Ovary (tissue), 9 donors: ENCODE data around the gene STK32C. TPM values are rescaled to one million over a fixed set of nuclear protein-coding genes. Genes with fewer than 3 reads are reported as not detected.

Experiments used
- DNase-seq, 5 donors: peaks; one replicate each; pipeline ENCODE4 v3.0.0-alpha.2; 2019 to 2020
- H3K27ac ChIP-seq, 2 donors: fragments of 200-600 bp; one replicate each; pipeline versions ENCODE4 v1.5.1 to v1.8.0; 2019 to 2022
- H3K27me3 ChIP-seq: fragments of 200-600 bp; one replicate; pipeline ENCODE4 v1.8.0; 2022
- H3K36me3 ChIP-seq: fragments of 200-600 bp; sonication (generic); one replicate; pipeline ENCODE4 v1.5.1; 2019
- H3K4me1 ChIP-seq: one replicate; pipeline ENCODE4 v1.8.1; 2013; ENCODE audit warnings: mild to moderate bottlenecking, moderate library complexity; ENCODE audit not compliant: insufficient read depth
- H3K4me3 ChIP-seq: fragments of 200-600 bp; sonication (generic); one replicate; pipeline ENCODE4 v1.5.1; 2017
- H3K9me3 ChIP-seq, 2 donors: fragments of 200-600 bp in 1 of 2; sonication (generic) in 1 of 2; one replicate each; pipeline versions ENCODE4 v1.5.1 to v1.8.1; 2013 to 2019; ENCODE audit warnings: mild to moderate bottlenecking in 1 of 2, moderate library complexity in 1 of 2
- EP300 ChIP-seq: sonication (generic); formaldehyde crosslinking; IDR thresholded peaks from one replicate; pipeline ENCODE4 v1.6.1; 2017; ENCODE audit warnings: antibody characterized with exemption
- POLR2A ChIP-seq: fragments of 450-650 bp; IDR thresholded peaks from one replicate; pipeline ENCODE4 v1.6.1; 2017; ENCODE audit warnings: antibody characterized with exemption, mild to moderate bottlenecking, moderate library complexity
- WGBS, 3 donors: extraction: QIAGEN DNeasy Blood & Tissue Kit in 1 of 3; methylation state at CpG; one replicate each; pipeline versions ENCODE4 v1.1.5 to v1.1.7; 2013 to 2017; 5-methylcytosine and 5-hydroxymethylcytosine counted together
- intact Hi-C, 4 donors: fragments of 100-400 bp; cut with DNase I; formaldehyde crosslinking; loops; one replicate each; pipeline versions ENCODE4 v1.11.0 to v1.15.1; 2022 to 2023
- polyA plus RNA-seq, 2 donors: library from polyadenylated mRNA; stranded (reverse); fragments of 200-250 nt in 1 of 2; fragments of 350-450 nt in 1 of 2; fragmentation: Illumina TruSeq in 1 of 2; extraction: RNeasy Lipid Tissue Mini Kit (QIAGEN cat#74804) in 1 of 2; gene quantifications; one replicate each; pipeline ENCODE4 v1.2.3, GENCODE V29; 2013 to 2014
- total RNA-seq, 7 donors: library from RNA; depleted of rRNA in 2 of 7; stranded (reverse); fragments of >200 nt in 2 of 7; fragmentation: NEBNext Ultra II Directional in 3 of 7; extraction: Animal tissue kit (Norgen Biotek cat#: 25700) in 3 of 7; gene quantifications; one replicate each; pipeline versions ENCODE4 v1.1.0 to v1.2.4, GENCODE V29; 2016 to 2023
- TF ChIP-seq, protein P1 (sequence below), 3 donors: fragments of 450-650 bp in 2 of 3; fragments of 200-600 bp in 1 of 3; IDR thresholded peaks; one replicate each; pipeline versions ENCODE4 v1.5.1 to v1.8.0; 2016 to 2022; ENCODE audit warnings: antibody characterized with exemption in 3 of 3, mild to moderate bottlenecking in 1 of 3
- donor health status: DM: no; HTN: no; CAD: no; lungs with moderate emphysema.
- donor health status: DM: no; HTN: no; CAD: no.
- donor health status: Bipolar disorder and iron deficiency.
- donor health status: DM: yes; HTN: yes; CAD: no.
- donor health status: DM: no; HTN: no; CAD: no.
- donor health status: DM: yes; HTN: yes; CAD: no.

Gene STK32C
- total and polyA plus RNA-seq, 9 donors, result 2.6 to 13.8 (median 8.8) TPM

GRCh38 chr10:132201111-132201969 lies 106.4 kb downstream of the STK32C start:
- Histone ChIP-seq H3K36me3 (no peaks in the 10 kb centered on the region), H3K9me3 (no peaks in the 10 kb centered on the region), H3K4me1 (no peaks in the 10 kb centered on the region), H3K4me3 (no peak overlapping the region), H3K27me3 (no peaks in the 10 kb centered on the region), H3K27ac (no peak overlapping the region)
- no peak for DNase-seq
- intact Hi-C loops, result no loop called here
- TF ChIP-seq EP300, result no peak
- TF ChIP-seq, protein P1, sequence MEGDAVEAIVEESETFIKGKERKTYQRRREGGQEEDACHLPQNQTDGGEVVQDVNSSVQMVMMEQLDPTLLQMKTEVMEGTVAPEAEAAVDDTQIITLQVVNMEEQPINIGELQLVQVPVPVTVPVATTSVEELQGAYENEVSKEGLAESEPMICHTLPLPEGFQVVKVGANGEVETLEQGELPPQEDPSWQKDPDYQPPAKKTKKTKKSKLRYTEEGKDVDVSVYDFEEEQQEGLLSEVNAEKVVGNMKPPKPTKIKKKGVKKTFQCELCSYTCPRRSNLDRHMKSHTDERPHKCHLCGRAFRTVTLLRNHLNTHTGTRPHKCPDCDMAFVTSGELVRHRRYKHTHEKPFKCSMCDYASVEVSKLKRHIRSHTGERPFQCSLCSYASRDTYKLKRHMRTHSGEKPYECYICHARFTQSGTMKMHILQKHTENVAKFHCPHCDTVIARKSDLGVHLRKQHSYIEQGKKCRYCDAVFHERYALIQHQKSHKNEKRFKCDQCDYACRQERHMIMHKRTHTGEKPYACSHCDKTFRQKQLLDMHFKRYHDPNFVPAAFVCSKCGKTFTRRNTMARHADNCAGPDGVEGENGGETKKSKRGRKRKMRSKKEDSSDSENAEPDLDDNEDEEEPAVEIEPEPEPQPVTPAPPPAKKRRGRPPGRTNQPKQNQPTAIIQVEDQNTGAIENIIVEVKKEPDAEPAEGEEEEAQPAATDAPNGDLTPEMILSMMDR (IDR thresholded peaks at IDR 0.05), result no peak
- TF ChIP-seq POLR2A, result no peak
- 87 to 94% (median 88%) methylated on average over 34 to 35 of the region's 35 CpGs for WGBS, 3 donors

- no peak for TF ChIP-seq EP300
- no peak for TF ChIP-seq POLR2A
- TF ChIP-seq, protein P1 (IDR thresholded peaks at IDR 0.05), result no peak
- Histone ChIP-seq H3K9me3 (no peaks in the 10 kb centered on the region), H3K36me3 (no peaks in the 10 kb centered on the region), H3K4me3 (no peak overlapping the region), H3K27me3 (no peaks in the 10 kb centered on the region), H3K4me1 (no peaks in the 10 kb centered on the region), H3K27ac (no peak overlapping the region)
- DNase-seq, result no peak
- intact Hi-C loops, result no loop called here
- WGBS, 3 donors, result 90 to 92% (median 90%) methylated on average over 24 to 35 of the region's 35 CpGs
Measured at GRCh38 chr10:132200344-132201110, 107.2 kb downstream of the STK32C start.

- Histone ChIP-seq H3K27me3 (no peaks in the 10 kb centered on the region), H3K4me3 (no peak overlapping the region), H3K36me3 (no peaks in the 10 kb centered on the region), H3K27ac (no peak overlapping the region), H3K4me1 (no peaks in the 10 kb centered on the region), H3K9me3 (no peaks in the 10 kb centered on the region)
- TF ChIP-seq POLR2A, result no peak
- TF ChIP-seq, protein P1 (IDR thresholded peaks at IDR 0.05), result no peak
- no peak for DNase-seq
- WGBS, 3 donors, result 85 to 94% (median 89%) methylated on average over 11 to 16 of the region's 16 CpGs
- intact Hi-C loops, result no loop called here
Measured at GRCh38 chr10:132199854-132200311, 107.9 kb downstream of the STK32C start.

GRCh38 chr10:132199268-132199853 lies 108.4 kb downstream of the STK32C start:
- intact Hi-C loops, result no loop called here
- Histone ChIP-seq H3K9me3 (no peaks in the 10 kb centered on the region), H3K27ac (no peak overlapping the region), H3K36me3 (no peaks in the 10 kb centered on the region), H3K4me3 (no peak overlapping the region), H3K27me3 (no peaks in the 10 kb centered on the region), H3K4me1 (no peaks in the 10 kb centered on the region)
- DNase-seq, result peak in 1 of 5 donors; percentile 24
- WGBS, 3 donors, result 87 to 89% (median 88%) methylated on average over 11 of the region's 11 CpGs
- TF ChIP-seq, protein P1 (IDR thresholded peaks at IDR 0.05), result no peak
- TF ChIP-seq POLR2A (no peak), EP300 (no peak)
